ENCODE results near the gene LRMDA. TPM values are rescaled to one million over a fixed set of nuclear protein-coding genes. Genes with fewer than 3 reads are reported as not detected.

The LRMDA gene
- total and polyA plus RNA-seq, 2 of the 8 experiments (the other 6 are each of a cell fraction or from before 2014, with no cell fraction given): 0.86 to 2.8 TPM

DNA sequence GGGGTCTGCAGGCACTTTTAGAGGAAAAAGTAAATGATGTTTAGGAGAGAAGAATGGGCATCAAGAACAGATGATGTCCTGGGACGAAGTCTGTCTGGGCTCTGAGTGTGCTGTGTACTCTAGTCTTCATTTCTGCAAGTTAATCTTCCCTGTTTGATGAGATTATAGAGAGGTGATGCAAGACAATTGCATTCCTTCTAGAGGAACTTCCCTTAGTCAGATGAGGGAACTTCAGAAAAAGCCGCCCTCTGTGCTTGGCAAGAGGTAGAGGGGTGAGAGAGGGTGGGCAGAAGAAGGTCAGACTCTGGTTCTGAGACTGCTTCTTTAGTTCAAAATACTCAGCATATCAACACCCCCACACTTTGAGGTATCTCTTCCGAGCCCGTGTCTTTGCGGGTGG is 797.9 kb downstream of the LRMDA start (continued):
- TF ChIP-seq, protein P1, sequence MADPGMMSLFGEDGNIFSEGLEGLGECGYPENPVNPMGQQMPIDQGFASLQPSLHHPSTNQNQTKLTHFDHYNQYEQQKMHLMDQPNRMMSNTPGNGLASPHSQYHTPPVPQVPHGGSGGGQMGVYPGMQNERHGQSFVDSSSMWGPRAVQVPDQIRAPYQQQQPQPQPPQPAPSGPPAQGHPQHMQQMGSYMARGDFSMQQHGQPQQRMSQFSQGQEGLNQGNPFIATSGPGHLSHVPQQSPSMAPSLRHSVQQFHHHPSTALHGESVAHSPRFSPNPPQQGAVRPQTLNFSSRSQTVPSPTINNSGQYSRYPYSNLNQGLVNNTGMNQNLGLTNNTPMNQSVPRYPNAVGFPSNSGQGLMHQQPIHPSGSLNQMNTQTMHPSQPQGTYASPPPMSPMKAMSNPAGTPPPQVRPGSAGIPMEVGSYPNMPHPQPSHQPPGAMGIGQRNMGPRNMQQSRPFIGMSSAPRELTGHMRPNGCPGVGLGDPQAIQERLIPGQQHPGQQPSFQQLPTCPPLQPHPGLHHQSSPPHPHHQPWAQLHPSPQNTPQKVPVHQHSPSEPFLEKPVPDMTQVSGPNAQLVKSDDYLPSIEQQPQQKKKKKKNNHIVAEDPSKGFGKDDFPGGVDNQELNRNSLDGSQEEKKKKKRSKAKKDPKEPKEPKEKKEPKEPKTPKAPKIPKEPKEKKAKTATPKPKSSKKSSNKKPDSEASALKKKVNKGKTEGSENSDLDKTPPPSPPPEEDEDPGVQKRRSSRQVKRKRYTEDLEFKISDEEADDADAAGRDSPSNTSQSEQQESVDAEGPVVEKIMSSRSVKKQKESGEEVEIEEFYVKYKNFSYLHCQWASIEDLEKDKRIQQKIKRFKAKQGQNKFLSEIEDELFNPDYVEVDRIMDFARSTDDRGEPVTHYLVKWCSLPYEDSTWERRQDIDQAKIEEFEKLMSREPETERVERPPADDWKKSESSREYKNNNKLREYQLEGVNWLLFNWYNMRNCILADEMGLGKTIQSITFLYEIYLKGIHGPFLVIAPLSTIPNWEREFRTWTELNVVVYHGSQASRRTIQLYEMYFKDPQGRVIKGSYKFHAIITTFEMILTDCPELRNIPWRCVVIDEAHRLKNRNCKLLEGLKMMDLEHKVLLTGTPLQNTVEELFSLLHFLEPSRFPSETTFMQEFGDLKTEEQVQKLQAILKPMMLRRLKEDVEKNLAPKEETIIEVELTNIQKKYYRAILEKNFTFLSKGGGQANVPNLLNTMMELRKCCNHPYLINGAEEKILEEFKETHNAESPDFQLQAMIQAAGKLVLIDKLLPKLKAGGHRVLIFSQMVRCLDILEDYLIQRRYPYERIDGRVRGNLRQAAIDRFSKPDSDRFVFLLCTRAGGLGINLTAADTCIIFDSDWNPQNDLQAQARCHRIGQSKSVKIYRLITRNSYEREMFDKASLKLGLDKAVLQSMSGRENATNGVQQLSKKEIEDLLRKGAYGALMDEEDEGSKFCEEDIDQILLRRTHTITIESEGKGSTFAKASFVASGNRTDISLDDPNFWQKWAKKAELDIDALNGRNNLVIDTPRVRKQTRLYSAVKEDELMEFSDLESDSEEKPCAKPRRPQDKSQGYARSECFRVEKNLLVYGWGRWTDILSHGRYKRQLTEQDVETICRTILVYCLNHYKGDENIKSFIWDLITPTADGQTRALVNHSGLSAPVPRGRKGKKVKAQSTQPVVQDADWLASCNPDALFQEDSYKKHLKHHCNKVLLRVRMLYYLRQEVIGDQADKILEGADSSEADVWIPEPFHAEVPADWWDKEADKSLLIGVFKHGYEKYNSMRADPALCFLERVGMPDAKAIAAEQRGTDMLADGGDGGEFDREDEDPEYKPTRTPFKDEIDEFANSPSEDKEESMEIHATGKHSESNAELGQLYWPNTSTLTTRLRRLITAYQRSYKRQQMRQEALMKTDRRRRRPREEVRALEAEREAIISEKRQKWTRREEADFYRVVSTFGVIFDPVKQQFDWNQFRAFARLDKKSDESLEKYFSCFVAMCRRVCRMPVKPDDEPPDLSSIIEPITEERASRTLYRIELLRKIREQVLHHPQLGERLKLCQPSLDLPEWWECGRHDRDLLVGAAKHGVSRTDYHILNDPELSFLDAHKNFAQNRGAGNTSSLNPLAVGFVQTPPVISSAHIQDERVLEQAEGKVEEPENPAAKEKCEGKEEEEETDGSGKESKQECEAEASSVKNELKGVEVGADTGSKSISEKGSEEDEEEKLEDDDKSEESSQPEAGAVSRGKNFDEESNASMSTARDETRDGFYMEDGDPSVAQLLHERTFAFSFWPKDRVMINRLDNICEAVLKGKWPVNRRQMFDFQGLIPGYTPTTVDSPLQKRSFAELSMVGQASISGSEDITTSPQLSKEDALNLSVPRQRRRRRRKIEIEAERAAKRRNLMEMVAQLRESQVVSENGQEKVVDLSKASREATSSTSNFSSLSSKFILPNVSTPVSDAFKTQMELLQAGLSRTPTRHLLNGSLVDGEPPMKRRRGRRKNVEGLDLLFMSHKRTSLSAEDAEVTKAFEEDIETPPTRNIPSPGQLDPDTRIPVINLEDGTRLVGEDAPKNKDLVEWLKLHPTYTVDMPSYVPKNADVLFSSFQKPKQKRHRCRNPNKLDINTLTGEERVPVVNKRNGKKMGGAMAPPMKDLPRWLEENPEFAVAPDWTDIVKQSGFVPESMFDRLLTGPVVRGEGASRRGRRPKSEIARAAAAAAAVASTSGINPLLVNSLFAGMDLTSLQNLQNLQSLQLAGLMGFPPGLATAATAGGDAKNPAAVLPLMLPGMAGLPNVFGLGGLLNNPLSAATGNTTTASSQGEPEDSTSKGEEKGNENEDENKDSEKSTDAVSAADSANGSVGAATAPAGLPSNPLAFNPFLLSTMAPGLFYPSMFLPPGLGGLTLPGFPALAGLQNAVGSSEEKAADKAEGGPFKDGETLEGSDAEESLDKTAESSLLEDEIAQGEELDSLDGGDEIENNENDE (IDR thresholded peaks at IDR 0.05; ENCODE audit: insufficient replicate concordance, low read length): no peak
- no peak for TF ChIP-seq JUND (IDR thresholded peaks at IDR 0.05; ENCODE audit: low read length)
- TF ChIP-seq, protein P2, sequence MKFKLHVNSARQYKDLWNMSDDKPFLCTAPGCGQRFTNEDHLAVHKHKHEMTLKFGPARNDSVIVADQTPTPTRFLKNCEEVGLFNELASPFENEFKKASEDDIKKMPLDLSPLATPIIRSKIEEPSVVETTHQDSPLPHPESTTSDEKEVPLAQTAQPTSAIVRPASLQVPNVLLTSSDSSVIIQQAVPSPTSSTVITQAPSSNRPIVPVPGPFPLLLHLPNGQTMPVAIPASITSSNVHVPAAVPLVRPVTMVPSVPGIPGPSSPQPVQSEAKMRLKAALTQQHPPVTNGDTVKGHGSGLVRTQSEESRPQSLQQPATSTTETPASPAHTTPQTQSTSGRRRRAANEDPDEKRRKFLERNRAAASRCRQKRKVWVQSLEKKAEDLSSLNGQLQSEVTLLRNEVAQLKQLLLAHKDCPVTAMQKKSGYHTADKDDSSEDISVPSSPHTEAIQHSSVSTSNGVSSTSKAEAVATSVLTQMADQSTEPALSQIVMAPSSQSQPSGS (IDR thresholded peaks at IDR 0.05; ENCODE audit: low read length): no peak
